ENCODE results near the gene HBD.
"Not testable (repeated sequence)": the region's sequence is repeated elsewhere in the genome, so short reads cannot be mapped to it uniquely, and the experiment has no call there.

HBD gene

GRCh38 chr11:5252192-5252918 lies 18.1 kb upstream of the HBD start:
- DNase-seq = no peak

GRCh38 chr11:5251746-5252145 lies 17.5 kb upstream of the HBD start:
- no peak for DNase-seq

DNA sequence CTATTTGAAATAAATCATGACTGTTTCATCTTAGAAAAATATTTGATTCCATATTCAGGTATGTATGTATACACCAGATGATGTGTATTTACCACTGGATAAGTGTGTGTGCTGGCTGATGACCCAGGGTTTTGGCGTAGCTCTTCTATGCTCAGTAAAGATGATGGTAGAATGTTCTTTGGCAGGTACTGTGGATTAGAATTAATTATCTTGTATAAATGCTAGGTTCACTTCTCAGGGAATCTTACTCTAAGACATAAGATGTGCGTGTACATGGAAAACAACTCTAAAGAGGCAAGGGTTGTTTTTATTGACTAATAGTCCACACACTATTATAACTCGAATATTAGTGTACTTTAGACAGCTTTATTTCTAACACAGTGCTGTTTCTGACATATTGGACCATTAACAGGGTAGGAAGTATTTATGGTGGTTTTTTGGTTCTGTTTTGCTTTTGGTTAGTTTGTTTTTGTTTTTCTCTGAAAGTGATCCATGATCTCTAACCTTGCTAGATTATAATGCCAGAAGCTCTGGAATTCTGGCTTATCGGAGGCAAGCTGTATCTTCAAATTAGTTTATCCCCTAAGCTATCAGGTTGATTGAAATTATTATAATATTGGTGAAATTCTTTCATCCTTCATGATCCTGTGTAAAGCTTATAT lies 16.4 kb upstream of the HBD start:
- DNase-seq = no peak

- not testable (repeated sequence) for DNase-seq
These were observed 15.6 kb upstream of the HBD start, which contains the start of gene HBG1 for GRCh38 chr11:5249807-5250396. Gene HBG1, minus strand, starts transcription at chr11:5249857. Its CDS starts 53 bp downstream, at chr11:5249804.

- not testable (repeated sequence) for DNase-seq
These were observed 14.2 kb upstream of the HBD start for GRCh38 chr11:5248498-5248897.

GRCh38 chr11:5247472-5248192 lies 13.3 kb upstream of the HBD start:
- no peak for DNase-seq

DNA sequence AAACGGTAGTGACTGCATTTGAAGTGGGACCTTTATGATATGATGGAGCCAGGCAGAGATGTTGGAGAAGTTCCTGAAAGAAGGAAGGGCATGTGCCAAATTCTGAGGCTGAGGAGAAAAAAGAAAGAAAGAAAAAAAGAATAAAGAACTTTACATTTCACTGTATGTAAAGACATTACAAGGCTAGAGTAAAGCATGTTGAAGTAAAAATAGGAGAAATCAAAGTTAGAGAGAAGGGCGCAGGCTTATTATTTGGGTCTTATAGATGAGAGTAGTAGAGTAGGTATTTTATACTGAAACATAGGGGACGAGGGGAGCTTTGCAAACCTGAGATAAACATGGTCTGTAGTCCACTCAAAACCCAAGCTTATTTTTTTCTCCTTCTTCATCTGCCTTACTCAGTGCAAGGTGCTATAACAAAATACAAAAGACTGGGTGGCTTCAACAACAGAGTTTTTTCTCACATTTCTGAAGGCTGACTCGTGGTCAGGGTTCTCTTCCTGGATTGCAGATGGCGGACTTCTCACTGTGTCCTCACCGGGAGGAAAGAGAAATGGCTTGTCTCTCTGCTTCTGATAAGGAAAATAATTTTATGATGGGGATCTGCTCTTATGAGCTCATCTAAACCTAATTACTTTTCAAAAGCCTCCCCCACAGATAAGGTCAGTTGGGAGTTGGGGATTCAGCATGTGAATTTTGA lies 12.6 kb upstream of the HBD start:
- no peak for DNase-seq

DNA sequence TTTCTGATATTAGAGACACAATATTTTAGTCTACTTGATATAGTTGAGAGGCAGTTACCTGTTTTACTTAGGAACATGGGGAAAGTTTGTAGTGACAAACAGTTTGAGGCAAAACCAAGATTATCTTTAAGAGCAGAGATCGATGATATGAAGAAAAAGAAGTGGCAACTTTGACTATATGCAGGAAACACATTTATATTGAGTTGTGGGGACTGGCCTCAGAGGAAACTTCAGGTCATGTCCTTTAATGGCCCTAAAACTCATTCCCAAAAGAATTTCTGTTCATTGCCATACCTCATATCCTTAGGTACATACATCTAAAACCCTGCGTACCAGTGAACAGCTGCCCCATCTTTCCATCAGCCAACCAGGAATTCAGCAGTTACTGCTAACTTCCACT lies 10.9 kb upstream of the HBD start:
- no peak for DNase-seq

DNA sequence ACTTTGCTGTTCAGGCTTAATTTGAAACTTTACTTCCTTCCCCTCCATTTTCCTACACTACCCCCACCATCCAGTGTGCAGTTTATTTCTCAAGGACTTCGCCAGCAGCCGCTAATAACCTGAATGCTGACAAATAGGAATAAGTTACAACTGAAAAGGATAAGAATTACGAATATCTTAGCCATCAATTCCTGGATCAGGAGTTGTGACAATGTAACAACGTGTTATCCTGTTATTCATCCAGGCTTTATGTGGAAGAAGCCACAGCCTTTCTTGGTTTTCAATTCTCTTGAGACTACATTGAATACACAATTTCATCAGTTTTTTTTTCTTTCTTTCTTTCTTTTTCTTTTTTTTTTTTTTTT lies 9.5 kb upstream of the HBD start:
- no peak for DNase-seq

GRCh38 chr11:5242933-5243815 lies 8.9 kb upstream of the HBD start:
- DNase-seq = no peak

DNA sequence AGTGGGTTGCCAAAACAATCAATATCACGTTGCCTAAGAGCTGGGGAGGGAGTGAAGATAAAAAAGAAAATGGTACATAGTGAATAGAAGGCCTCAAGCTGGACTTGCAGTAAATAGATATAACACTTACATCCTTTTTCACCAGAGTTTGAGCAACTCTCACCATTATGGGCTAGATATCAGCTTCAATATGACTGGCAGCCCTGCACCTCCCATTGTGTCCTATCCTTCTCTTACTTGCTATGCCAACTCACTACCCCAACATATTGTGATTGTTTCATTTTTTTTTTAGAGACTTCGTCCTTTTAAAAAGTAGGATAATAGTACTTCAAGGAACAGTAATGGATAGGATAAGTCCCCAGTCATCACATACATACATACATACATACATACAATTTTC lies 7.9 kb upstream of the HBD start:
- DNase-seq = no peak

DNA sequence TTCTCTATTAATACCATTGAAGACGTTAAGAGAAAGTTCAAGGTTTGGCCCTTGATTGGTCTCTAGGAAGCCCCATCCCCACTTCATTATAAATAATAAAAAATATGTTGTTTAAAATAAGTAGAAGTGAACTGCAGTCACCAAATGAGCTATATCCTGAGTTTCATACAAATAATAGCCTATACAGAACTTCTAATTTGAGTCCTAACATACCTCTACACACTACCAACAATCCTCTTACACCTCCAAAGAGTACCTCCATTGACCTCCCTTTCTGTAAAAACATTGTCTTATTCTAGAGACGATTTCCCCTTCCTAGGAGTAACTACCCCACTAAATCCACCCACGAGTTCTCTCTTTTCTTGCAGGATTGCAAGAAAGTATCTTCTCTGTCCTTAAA lies 7.2 kb upstream of the HBD start:
- DNase-seq = no peak

DNA sequence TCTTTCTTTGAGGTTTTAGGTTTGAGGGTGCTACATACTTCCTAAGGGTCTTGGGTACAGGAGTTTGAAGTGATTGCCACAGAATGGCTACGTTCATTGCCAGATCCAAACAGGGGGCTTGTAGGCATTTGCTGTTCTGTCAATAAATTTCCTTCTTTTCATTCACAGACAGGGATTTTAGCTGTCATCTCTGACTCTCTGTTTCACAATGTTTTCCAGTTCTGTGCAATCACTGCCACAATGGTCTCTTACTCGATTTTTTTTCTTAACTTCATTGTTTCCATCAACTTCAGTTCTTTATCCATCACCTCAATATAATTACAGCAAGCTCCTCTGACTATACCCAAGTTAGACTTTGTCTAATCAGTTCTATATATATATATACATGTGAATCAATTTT lies 6.2 kb upstream of the HBD start:
- DNase-seq = no peak

GRCh38 chr11:5240056-5240455 lies 5.8 kb upstream of the HBD start:
- no peak for DNase-seq

- no peak for DNase-seq
These were observed 4.8 kb upstream of the HBD start for GRCh38 chr11:5239046-5239445.

DNA sequence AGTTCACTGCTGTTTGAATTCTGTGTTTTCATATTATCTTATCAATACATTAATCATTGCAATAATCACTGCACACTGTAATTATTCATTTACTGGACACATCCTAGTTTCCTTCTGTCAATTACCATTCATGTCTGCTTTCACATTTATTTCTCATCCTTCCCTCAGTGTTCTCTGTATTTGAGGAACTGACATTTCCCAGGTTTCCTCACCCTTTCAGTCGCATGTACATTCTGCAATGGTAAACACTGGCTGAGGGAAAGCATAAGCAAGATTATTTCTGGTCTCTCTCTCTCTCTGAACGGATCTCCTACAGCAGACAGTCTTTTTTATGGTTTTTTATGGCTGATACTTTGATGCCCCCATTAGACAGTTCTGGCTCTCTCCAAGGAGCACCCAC lies 4.2 kb upstream of the HBD start:
- DNase-seq = no peak

- no peak for DNase-seq
These were observed 3.1 kb upstream of the HBD start for GRCh38 chr11:5237420-5237819.

DNA sequence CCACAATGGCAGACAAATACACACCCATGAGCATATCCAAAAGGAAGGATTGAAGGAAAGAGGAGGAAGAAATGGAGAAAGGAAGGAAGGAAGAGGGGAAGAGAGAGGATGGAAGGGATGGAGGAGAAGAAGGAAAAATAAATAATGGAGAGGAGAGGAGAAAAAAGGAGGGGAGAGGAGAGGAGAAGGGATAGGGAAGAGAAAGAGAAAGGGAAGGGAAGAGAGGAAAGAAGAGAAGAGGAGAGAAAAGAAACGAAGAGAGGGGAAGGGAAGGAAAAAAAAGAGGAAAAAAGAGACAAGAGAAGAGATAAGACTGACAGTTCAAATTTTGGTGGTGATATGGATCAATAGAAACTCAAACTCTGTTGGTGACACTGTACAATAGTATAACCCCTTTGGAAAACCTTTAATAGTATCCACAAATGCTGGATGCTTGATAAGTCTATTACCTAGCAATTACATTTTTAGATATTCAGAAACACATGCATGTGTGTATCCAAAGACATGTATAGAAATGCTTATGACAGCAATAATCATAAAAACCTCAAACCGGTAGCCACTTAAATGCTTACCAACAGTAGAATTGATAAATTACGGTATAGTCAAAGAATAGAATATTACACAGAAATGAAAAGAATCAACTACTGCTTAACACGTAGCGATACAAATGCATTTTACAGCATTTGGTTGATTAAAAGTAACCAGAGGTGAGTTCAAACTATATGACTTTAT lies 1.2 kb upstream of the HBD start:
- DNase-seq = no peak

DNA sequence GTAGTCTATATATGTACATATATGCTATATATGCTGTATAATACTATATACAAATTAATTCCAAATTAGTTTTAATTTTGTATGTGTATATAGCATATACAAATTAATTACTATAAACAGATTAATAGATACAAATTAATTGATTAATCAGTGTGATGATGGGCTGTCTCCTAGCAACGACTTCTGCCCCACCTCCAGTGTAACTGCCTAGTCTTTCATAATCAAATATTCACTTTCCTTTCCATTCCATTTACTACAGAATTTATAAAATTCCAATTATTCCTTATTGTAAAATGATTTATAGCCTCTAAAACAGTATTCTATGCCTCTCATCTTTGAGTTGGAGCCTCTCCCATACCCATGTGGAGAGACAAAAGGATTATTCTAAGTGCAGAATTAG lies 976 bp downstream of the HBD start:
- no peak for DNase-seq

DNA sequence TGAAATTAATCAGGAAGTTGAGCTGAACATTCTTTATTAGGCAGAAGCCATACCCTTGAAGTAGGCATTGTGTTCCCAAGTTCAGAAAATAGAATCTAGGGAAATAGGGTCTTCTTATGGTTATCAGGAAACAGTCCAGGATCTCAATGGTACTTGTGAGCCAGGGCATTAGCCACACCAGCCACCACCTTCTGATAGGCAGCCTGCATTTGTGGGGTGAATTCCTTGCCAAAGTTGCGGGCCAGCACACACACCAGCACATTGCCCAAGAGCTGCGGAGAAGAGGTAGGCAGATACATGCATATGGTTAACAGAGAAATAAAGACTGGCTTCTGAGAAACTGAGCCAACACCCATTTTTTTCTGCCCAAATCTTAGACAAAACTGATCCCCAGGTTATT lies 1.5 kb downstream of the HBD start:
- no peak for DNase-seq

DNA sequence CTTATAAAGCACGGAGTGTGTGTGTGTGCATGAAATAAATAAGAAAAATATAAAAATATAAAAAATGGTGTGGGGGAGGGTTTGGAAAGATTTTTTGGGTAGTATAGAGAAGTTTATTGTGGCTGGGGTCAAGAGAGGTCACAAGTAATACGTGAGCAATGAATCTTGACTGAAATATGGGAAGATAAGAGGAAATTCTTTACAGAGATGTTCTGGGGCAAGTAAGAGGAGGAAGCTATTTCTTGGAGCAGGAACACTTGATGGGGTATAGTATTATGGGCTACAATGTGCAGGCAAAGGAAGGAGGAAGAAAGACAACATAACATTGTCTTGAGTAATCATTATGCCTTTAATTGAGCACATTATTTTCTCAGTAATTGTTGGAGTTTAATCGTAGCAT lies 2.1 kb downstream of the HBD start:
- DNase-seq = no peak
